Activated T-cell treated with anti-CD3 and anti-CD28 coated beads for 4 hours (primary cell): ENCODE measurements around the gene RAP1GAP2.
"Not testable (repeated sequence)": the region's sequence is repeated elsewhere in the genome, so short reads cannot be mapped to it uniquely, and the experiment has no call there.

Experiments used
- DNase-seq: peaks from one replicate; pipeline ENCODE4 v3.0.0-alpha.2; 2020

RAP1GAP2 gene

DNA sequence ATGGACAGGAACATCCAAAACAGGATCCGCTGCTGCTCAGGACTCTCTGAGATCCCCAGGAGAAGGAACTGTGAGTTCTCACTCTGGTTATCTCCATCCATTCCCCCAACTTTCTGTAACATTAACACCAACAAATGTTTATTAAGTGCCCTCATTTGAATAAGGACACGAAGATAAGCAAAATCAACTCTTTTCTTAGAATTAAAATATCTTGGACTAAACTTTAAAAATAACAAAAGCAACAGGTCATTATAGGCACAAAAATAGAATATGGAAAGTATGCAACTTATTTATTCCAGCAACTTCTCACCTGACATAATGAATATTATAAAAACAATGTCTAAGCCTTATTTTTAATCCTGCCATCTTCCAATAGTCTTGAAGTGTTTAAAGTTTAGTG, 267.3 kb downstream of the RAP1GAP2 start, which contains the start of gene OR1D5:
Gene OR1D5 (minus strand): TSS at position 101 of the 400 bp plus-strand sequence. CDS start 0 bp downstream, at position 101.
- DNase-seq = not testable (repeated sequence)

DNA sequence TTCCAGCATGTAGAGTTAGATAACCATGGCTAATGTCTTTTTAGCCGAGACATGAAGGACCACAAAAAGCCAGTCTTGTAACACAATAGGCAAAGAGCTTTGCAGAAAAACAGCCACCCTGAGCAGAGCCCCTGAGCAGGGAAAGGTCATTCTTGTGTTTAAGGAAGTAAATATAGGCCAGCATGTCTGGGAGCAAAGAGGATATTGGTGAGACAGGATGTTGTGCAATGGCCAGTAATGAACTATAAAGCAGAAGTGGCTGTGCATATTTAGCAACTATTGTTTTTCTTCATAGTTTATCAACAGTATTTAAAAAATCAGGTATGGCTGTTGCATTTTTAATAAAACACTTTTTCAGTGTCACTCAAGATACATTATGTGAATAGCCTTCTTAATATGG, 269.0 kb downstream of the RAP1GAP2 start:
- not testable (repeated sequence) for DNase-seq

DNA sequence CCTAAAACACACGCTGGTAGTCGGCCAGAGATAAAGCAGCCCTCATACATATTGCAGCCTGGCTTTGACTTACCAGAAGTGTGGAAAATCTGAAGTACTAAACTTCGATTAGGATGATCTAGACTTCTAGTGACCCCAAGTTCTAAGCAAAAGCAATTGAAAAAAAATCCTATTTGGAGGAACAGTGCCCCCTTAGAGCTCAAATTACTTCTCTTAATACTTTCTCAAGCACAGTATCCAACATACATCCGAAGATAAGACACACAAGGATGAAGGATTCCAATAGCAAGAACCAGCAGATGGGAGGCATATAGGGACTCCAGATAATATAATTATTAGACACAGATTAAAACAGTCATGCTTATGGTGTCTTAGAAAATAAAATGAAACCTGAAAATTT, 277.6 kb downstream of the RAP1GAP2 start:
- not testable (repeated sequence) for DNase-seq
